Muscle of arm (tissue), 12 donors: ENCODE data around the gene CACNA1C. TPM values are rescaled to one million over a fixed set of nuclear protein-coding genes. Genes with fewer than 3 reads are reported as not detected.

Source experiments
- DNase-seq: peaks from one replicate; pipeline ENCODE4 v3.0.0-alpha.2; 2013
- polyA plus RNA-seq, 12 donors: library from polyadenylated mRNA; unstranded; fragments of 120-200 nt; gene quantifications; one replicate each; pipeline ENCODE4 v1.2.1, GENCODE V29; 2013; ENCODE audit not compliant: insufficient read length in 12 of 12

Gene CACNA1C
- polyA plus RNA-seq, 12 donors = 2.3 to 6.7 (median 3.2) TPM; not detected in 1

DNA sequence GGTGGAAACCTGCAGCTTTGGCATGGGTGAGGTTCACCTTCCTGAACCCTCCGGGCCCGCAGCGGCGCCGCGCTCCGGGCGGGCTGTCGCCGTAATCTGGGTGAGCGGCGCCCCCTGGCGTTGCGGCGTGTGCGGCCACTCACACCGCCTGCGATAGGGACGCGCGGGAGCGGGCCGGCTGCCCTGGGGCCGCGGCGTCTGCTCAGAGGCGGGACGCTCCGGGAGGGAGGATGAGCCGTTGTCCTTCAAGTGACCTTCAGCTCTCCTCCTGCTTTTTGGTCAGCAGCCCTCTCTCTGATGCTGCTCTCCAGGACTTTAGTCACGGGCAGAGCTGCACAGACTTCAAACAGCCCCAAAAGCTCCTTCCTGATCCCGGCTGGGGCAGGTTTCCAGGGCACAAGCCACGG, 530.3 kb downstream of the CACNA1C start:
- DNase-seq = peak; percentile 47

DNA sequence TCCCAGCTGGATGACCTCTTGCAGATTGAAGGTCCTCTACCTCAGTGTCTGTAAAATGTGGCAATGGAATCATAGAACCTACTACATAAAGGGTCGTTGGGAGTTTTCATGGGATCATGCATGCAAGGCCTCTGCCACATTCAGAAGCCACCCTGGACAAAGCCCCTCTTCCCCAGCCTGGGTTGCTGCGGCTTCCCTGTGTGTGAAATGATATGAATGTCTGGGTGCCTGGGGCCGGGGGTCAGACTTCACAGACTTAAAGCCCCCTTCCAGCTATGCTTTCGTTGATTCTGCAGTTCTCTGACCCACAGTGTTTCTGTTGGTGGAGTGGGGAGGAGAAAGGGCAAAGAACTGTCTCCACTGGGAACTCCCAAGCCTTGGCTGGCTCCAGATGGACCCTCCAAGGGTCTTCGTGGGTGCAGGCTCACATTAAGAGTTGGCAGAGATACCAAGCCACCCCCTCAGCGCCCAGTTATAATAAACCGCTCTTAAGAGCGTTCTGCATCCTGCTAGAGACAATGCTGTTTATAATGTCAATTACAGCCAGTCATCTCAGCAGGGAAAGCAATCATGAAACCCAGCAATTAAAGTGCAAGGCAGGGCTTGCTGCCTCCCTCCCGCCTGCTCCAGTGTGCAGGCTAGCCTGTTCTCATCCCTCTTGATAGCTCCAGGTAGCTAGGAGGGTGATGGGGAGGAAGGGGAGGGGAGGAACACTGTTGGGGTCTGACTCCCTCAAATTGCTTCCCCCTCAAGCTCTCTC, 531.0 kb downstream of the CACNA1C start:
- DNase-seq = no peak

DNA sequence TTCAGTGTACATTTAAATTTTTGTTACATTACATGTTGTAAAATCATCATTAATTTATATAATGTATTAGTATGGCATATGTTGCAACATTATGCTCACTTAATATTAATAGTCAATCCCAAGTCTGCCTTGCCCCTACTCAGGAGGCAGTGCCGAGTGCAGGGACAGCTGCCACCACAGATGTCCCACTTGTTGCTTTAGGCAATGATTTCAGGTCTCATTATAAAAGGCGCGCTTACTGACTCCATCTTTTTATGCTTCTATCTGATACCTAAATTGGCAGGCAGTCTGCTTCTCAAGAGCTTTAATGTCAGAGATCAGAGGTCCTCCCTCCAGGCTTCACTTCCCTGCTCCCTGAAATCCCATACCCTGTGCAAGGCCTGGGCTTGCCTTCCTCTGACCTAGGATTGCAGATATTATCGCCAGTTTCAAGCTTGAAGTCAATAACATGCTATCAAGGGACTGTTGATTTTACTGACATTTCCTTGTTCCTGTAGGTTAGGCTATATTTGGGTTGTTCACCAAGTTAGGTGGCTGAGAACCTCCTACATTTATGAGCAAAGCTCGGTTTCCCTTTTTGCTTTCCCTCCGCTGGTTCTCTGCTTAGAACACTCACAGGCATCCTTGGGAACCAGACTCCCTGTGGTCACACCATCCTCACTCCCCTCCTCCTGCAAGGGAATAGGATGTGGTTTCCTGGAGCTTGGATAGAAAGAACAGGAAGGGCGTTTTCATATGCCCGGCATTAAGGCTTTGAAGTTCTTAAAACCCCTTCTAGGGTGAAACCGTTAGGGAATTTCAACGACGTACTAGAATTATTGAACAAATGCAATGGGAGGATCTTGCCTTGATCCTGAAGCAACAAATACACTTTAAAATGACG, 533.6 kb downstream of the CACNA1C start:
- no peak for DNase-seq

DNA sequence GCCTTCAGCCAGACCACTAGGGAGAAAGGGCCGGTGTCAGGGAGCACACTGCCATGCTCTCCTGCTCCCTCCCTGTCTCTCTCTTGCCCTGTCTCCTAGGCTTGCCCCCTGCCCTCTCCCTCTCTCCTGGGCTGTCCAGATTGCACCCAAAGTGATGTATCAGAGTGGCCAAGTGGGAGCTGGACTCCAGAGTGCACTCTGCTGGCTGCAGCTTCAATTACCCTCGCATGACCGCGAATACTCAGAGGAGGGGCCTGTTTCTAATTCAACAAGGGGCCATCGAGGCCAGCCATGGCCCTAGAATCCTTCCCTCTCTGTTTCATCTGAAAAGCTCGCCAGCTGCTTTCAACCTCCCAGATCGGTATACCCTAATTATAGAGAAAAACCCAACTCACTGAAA, 535.6 kb downstream of the CACNA1C start:
- DNase-seq = no peak

DNA sequence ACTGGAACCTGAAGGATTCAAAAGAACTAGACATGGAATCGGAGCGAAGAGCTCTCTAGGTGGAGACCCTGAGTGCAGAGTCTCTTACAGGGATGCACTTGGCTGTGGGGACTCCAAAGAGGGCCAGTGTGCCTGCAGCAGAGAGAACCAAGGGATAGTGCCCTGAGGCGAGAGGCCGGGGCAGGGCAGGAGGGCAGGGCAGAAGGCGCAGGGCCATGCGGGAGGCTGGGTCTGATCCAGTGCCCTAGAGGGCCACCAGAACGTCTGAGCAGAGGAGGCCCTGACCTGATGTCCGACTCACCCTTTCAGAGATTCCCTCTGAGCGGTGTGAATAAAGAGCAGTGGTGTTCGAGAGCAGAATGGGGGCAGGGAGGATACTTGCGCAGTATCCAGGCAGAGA, 536.6 kb downstream of the CACNA1C start:
- DNase-seq = no peak

DNA sequence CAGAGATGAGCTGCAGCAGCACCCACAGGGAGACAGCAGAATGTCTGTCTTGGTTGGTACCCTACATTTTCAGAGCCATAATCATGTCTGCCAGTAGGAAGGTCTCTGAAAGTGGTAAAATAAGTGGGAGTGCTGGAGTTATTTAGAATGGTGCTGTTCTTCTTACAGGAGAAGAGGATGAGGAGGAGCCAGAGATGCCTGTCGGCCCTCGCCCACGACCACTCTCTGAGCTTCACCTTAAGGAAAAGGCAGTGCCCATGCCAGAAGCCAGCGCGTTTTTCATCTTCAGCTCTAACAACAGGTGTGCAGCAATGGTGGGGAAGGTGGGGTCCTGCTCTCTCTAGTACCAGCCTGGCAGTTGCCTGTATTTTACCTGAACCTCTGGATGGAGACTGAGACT, 540.3 kb downstream of the CACNA1C start:
- DNase-seq = no peak

DNA sequence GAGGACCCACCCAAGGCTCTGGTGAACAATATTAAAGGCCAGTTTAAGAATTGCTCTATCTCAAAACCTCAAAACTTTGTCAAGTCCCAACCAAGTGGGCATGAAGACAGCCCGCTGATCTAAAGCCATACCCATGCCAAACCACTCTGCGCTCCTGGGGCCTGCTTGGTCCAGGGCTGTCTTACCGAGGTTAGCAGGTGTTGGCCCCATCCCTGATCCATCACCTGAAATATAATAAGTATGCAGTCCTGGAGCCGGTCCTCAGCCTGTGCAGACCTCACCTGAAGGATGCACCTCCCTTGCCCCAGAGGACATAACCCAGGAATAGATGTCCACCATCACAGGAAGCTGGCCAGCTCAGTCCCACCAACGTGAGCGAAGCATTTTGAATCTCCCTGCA, 543.7 kb downstream of the CACNA1C start:
- DNase-seq = no peak

DNA sequence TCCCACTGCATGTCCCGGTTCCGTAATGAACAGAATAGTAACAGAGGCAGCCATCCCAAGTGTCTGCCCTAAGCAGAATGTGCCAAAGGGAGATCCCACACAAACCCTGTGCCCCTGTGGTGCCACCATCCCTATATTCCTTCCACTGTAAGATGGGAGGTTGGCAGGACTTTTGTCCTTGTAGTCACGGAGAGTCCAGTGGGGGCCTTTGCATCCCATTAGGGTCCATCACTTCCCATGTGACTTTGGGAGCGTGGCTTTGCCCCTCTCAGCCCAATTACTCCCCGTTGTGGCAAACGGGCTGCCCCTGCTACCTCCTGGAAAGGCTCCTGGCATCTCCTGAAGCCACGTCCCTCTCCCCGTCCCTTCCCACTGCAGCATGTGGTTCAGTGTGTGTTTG, 552.5 kb downstream of the CACNA1C start:
- DNase-seq = no peak

DNA sequence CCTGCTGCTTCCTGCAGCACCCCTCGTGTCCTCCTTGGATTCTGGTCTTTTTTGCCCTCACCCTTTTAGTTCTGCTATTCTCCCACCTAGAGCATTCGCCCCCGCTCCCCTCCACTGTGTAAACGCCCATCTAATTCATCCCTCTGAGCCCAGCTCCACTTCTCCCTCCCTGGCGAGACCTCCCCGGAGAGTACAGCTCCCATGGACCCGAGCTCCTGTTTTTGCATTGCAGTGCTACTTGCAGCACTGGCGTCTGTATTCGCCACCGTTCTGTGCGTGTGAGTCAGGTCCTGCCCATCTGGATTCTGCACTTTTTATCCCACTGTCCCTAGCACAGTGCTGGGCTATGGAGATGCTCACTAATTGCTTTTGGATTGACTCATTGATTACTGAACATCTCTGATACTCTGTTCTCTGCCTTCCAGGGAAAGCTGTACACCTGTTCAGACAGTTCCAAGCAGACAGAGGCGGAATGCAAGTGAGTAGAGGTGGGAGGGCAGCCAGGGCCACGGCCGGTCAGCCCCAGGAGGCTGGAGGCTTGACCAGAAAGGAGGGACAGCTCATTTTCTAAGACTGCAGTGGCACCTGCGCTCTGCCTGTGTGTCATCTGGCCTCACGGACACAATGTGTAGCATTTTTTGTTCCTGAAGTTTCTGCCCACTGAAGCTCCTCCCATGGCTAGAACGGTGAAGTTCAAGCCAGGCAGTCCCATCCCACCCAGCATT, 553.6 kb downstream of the CACNA1C start:
- no peak for DNase-seq

DNA sequence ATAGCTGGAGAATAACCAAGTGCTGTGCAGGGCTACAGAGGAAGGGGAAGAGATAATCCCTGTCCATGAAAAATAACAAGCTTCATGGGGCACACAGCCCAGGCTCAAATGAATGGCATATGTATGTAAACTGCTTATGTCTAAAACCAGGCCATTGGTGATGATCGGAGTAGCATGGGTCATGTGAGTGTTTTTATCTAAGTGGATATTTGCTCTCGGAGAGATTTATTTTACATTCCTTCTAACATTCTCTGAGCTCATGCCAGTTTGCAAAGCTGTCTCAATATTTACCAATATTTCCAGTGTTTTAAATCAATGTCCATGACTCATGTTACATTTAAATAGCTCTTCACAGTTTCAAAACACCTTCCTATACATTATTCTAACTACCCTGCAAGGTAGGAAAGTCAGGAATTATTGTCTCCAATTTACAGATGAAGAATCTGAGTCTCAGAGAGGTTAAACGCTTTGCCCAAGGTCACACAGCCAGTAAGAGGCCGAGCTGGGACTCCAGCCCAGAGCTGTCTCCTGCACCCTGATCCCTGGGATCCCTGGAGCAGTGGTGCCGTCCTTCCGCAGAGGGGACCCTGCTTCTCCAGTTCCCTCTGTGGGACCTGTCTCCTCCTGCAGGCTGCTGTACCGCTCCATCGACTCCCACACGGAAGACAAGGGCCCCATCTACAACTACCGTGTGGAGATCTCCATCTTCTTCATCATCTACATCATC, 555.3 kb downstream of the CACNA1C start:
- DNase-seq = no peak

DNA sequence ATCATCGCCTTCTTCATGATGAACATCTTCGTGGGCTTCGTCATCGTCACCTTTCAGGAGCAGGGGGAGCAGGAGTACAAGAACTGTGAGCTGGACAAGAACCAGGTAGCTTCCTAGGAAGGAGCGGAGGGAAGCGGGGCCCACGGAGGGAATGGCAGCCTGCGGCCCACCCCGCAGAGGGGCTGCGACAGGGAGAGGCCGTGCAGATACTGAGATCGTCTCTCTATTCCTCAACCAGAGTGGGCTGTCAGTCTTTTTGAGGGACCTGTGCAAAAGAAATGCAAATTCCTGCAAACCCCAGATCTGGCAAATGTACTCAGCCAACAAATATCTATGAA, 555.8 kb downstream of the CACNA1C start:
- no peak for DNase-seq

DNA sequence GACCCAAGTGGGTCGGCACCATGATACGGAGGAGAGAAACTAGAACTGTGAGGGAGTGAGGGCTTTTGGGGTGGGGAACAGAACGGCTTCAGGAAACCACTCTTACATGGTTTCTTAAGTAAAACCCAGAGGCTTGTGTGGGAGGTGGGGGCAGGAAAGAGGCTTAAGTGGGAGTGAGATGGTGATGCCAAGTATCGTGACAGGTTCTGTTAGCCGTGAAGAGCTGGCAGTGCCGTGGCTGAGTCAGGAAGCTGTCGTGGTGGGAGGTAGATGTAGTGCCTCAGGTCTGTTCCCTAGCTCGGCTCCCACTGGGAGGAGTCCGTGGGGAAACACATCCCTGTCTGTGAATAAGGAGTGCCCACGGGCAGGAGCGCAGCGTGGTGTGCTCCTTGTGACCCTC, 556.2 kb downstream of the CACNA1C start:
- no peak for DNase-seq

DNA sequence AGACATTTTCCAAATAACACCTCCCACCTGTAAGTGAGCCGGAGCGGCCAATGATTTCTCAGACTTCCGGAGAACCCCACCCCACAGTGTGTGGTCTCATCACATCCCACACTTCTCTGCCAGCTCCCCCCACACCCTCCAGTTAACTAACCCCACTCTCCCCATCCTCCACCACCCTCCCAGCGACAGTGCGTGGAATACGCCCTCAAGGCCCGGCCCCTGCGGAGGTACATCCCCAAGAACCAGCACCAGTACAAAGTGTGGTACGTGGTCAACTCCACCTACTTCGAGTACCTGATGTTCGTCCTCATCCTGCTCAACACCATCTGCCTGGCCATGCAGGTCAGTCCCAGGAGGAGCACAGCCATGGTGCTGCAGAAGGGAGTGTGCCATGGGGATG, 557.6 kb downstream of the CACNA1C start:
- no peak for DNase-seq

DNA sequence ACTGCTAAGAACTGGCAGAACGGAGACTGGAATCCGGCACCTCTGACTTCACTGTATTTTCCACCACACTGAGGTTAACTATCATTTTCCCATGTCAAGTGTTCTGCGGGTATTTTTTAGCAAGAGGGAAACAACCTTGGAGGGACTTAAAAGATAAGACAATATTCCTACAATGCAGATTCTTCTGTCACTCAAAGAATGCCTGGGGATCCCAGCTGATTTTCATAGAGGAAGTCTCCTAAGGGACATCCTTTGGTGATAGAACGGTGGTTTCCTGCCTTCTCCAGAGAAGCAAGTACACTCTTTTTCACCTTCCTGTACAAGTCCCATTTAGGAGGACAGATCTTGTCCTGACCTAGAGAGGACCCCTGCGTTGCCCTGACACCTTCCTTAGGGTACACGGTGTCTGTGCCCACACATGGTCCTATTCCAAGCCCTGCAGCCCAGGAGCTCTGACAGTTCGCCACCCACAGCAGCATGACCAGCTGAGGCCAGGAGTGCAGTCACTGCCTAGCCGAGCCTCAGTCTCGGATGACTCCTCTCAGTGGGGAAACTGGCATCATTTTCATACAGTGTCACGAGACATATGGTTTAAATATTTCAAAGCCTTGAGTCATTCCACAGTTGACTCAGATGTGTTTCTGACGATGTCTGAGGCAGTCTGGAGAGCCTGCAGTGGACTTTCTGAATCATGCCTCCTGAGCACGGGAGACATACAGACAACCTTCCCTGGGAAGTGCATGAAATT, 560.7 kb downstream of the CACNA1C start:
- DNase-seq = peak; percentile 21

DNA sequence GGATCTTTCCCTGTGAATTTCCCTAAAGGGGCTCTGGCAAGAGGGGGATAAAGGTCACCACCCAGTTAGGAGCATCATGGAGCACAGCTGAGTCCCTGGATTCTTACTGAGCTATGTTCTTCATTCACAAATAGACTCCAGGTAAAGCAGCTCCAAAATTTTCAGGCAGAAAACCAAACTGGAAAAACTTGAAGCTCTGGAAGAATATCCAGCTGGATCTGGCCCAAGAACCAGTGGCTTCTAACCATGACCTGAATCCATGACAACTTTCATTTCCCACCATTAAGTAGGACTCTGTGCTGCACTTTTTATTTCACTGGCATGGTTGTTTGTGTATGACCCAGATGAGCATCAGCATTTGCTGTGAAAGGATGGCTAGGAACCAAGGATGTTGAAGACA, 561.6 kb downstream of the CACNA1C start:
- no peak for DNase-seq

DNA sequence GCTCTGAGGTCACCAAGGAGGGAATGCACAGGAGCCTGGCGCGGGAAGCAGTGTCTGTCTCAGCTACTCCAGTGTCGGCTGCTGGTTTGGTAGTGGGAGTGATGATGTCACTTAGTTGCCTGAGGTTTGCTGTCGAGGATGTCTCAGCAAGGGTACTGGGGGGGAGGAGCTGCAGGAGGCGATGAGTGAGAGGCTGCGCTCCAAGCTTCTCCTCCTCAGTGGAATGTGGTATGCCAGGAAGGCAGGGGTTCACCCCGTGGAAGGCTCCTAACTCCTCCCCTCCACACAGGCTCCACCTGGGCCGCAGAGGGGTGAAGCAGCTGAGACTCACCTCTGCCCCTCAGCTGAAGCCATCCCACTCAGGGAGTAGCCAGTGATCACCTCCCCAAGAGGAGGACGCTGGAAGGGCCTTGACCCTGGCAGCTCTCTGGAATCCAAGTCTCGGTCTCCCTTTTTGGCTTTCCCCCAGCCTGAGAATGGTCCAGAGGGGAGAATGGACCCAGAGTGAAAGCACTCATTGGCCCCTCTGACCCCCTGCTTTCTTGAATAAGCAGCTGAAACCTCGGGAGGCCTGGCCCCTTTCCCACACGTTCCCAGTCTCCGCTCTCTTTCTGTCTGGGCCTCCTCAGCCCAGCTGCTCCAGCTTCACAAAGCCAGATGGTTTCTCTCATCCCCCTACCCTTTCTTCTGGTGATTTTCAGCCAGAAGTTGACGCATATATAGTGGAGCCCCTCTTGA, 563.0 kb downstream of the CACNA1C start:
- DNase-seq = peak; percentile 35

DNA sequence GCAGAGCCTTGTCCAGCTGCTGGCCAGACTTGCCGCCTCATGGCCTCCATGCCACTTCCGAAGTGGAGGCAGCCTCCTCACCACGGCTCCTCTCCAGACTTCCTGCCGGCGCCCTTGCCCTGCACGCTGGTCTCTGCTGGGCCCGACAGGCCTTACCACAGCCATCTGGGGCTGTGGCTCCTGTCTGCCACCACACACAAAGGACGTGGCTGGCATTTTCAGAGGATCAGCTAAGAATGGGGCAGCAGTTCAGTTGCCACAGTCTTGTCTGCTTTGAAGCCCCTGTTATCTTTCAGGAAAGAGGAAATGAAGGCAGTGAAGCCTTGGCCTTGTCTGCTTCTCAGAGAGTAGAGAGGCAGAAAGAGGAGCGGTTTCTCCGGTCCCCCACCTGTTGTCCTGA, 564.0 kb downstream of the CACNA1C start:
- DNase-seq = no peak

DNA sequence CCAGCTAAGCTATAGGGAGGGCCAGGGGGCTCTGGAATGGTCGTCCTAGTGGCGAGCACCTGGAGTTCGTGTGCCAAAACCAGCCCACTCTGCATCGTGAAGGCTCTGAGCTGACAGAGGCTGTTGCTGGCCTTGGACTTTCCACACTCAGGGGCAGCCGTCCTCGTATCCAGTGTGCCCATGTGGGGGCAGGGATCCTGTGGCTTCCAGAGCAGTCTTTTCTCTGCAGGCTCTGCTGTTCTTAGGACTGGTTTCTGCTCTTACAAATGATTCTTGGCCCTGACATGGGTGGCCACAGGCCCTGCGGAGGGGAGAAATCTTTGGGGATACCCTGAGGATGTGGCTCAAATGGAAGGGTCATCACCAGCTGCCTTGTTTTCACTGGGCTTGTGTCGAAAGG, 564.6 kb downstream of the CACNA1C start:
- no peak for DNase-seq

DNA sequence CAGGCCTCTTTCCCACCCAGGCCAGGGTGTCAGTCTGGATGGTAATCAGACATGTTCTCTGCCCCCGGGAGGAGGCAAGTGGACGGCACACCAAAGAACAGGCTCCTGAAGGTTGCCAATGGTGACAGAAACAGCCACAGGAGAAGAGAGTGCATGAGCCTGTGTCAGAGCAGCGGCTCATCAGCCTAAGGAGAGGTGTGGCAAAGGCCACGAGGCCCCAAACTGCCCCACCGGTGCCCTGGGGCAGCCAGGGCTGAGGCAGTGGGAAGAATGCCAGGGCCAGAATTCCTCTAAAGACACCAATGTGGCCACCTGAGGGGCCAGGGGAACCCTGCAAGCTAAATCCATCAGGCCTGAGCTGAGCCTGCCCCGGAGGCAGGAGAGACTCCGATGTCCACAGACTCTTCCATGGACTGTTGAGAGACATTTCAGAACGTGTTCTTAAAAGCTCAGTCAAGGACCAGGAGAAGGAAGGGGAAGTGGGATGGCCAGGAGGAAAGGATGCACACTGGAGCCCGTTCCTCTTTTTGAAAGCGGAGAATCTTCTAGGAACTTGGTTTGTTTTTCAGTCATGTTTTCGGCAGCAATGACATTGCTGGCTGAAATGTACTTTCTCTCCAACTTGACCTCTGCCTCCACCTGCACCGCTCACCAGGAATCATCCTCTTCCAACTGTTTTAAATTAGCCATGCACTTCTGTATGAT, 565.7 kb downstream of the CACNA1C start:
- no peak for DNase-seq

DNA sequence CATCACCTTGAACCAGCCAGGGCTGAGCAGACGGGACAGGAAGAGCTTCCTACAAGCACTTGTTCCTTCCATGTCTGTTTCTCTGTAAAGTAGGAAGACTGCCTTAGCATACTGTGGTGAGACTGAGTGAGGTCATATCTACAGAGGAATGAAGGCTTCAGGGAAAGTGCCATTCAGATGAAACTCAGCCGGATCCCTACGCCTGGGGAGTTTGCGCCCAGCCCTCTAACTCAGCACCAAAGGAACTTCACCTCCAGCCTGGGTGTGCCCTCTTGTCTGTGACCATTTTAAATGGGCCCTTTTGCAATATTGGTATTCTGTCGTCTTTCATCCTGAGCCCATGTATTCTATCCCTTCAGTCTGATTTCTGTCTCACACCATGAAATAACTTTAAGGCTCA, 566.3 kb downstream of the CACNA1C start:
- DNase-seq = no peak
